HG03025 (cell line): Measurements from ENCODE around the gene SH3GL1.
A peak's percentile ranks its signal among the peaks of the same experiment; 100 is the strongest.
"Not testable (repeated sequence)": the region's sequence is repeated elsewhere in the genome, so short reads cannot be mapped to it uniquely, and the experiment has no call there.

ENCODE experiments used
- ATAC-seq: cut with Tn5 transposase; IDR thresholded peaks from one replicate; pipeline ENCODE4 v1.9.1; 2021; ENCODE audit warnings: mild to moderate bottlenecking, moderate library complexity; ENCODE audit not compliant: unreplicated experiment, low FRiP score

SH3GL1 gene

GRCh38 chr19:4350111-4350510 lies 50.2 kb downstream of the SH3GL1 start:
- no peak for ATAC-seq

- not testable (repeated sequence) for ATAC-seq
Measured at GRCh38 chr19:4349225-4349624, 51.1 kb downstream of the SH3GL1 start.

GRCh38 chr19:4347521-4347920 lies 52.8 kb downstream of the SH3GL1 start:
- ATAC-seq = no peak

GRCh38 chr19:4346020-4346383 lies 54.3 kb downstream of the SH3GL1 start:
- ATAC-seq = no peak

- ATAC-seq = no peak
Measured at GRCh38 chr19:4345342-4346019, 54.9 kb downstream of the SH3GL1 start.

GRCh38 chr19:4343370-4344307 lies 56.7 kb downstream of the SH3GL1 start, which contains the start of gene MPND:
TSS of gene MPND (plus strand) at chr19:4343562. CDS start at chr19:4343594, 32 bp downstream.
- ATAC-seq = peak; percentile 52

GRCh38 chr19:4342615-4343369 lies 57.6 kb downstream of the SH3GL1 start:
- ATAC-seq = peak; percentile 78

GRCh38 chr19:4342314-4342614 lies 58.1 kb downstream of the SH3GL1 start:
- no peak for ATAC-seq

GRCh38 chr19:4338441-4339355 lies 61.6 kb downstream of the SH3GL1 start, which contains the start of gene STAP2:
TSS of gene STAP2 (minus strand) at chr19:4338827. CDS start at chr19:4338753, 74 bp downstream.
- ATAC-seq = no peak

- no peak for ATAC-seq
Measured at GRCh38 chr19:4337906-4338440, 62.4 kb downstream of the SH3GL1 start.

GRCh38 chr19:4334929-4335570 lies 65.3 kb downstream of the SH3GL1 start:
- no peak for ATAC-seq

- ATAC-seq = no peak
Measured at GRCh38 chr19:4329858-4330257, 70.5 kb downstream of the SH3GL1 start.

- not testable (repeated sequence) for ATAC-seq
Measured at GRCh38 chr19:4328991-4329681, 71.2 kb downstream of the SH3GL1 start.

GRCh38 chr19:4328243-4328990 lies 71.9 kb downstream of the SH3GL1 start:
- peak; percentile 60 for ATAC-seq

GRCh38 chr19:4327877-4328242 lies 72.5 kb downstream of the SH3GL1 start:
- ATAC-seq = peak; percentile 5

- peak; percentile 8 for ATAC-seq
Measured at GRCh38 chr19:4327252-4327876, 73.0 kb downstream of the SH3GL1 start.

- ATAC-seq = no peak
Measured at GRCh38 chr19:4326837-4327251, 73.5 kb downstream of the SH3GL1 start.
